ENCODE data around the gene ATXN2.
"Not testable (repeated sequence)": the region's sequence is repeated elsewhere in the genome, so short reads cannot be mapped to it uniquely, and the experiment has no call there.

ATXN2 gene

GRCh38 chr12:111574797-111575443 lies 24.2 kb downstream of the ATXN2 start:
- DNase-seq (ENCODE audit: low read depth): no peak

DNA sequence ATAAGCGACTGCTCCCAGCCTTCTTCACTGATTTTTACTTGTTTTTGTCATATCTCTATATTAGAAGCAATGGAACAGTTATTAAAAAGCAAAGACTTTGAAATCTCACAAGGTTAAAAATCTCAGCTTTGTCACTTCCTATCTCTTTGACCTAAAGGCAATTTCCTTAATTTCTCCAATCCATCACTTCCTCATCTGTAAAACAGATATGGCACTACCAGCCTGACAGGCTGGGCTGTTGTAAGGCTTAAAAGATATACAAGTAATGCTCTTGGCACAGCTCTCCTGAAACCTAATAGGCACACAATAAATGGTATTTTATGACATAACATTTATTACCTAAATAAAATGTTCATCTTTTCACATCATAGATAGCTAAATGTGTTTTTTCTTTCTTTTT lies 25.6 kb downstream of the ATXN2 start:
- no peak for DNase-seq (ENCODE audit: low read depth)

DNA sequence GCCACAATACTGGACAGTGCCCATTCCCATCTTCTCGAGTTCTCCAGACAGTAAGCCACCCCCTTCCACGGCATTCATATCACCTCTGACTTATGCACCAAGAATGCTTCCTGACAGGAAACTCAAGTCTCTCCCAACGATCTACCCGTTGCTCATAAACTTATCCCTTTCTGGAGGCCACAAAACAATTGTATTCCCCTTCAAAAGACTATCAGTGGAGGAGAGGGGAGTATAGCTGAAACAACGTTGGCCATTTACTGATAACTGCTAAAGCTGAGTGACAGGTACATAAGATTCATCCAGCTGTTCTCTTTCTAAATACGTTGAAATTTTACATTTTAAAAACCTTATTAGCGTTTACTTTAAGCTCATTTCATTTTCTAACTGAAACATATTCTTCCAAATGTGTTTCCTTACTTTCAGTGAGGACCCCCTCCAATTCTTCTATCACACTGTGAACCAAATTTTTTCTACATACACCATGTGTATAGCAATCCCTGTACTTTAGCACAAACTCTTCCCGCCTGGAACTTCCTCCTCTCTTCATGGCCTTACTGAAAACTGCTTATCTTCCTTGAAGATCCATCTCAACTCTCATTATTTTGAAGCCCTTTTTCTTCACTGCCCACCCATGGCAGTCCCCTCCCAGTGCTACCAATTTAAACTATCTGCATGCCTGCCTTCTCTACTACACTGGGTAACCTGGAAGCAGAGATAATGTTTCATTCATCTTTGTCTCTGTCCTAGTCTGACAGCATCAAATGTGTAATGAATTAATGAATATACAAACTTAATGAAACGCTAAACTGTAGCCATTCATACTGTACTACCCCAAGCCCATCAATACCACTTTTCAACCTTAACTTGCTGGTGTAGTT lies 28.8 kb downstream of the ATXN2 start:
- peak; percentile 80 for DNase-seq (ENCODE audit: low read depth)

- no peak for DNase-seq (ENCODE audit: low read depth)
Observed at GRCh38 chr12:111569363-111570083, 29.6 kb downstream of the ATXN2 start.

DNA sequence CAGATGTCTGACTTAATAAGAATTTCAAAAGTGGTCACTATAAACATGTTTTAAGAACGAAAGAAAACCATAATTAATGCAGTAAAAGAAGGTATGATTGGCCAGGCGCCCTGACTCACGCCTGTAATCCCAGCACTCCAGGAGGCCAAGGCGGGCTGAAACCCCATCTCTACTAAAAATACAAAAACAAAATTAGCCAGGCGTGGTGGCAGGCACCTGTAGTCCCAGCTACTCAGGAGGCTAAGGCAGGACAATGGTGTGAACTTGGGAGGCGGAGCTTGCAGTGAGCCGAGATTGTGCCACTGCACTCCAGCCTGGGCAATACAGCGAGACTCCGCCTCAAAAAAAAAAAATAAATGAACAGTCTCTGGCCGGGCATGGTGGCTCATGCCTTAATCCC lies 38.3 kb downstream of the ATXN2 start:
- DNase-seq (ENCODE audit: low read depth): not testable (repeated sequence)

GRCh38 chr12:111558107-111558376 lies 41.1 kb downstream of the ATXN2 start:
- DNase-seq (ENCODE audit: low read depth): no peak

DNA sequence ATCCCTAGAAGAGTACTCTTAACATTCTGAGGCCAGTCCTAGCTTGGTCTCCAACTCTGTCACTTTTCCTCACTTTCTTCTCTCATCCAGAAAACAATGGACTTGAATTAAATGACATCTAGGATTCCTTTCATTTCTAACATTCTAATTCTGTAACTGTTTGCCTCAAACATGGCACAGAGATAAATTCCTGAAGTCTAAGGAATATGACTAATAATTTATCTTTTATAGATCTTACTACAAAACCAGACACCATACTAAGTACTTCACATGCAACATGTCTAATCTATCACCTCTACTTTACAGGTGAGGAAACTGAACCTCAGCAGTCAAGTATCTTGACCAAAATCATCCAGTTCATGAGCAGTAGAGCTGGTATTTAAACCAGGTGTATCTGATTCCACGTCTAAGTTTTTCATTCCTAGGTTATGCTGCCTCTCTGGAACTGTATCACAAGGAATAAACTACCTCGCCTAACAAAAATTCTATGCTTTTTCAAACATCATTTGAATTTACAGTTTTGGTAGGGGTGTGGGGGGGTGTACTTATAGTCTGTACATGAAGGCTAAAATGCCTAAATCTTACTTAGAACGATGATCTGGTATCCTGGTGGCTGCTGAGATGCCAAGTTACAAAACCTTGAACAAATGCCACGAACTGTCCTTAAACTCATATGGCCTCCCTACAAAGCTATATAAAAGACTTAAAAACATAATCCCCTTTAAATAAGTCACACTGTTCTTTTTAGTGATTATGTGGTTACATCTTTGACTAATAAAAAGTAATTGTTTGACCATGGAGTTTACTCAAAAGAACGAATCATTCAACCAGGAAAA lies 41.6 kb downstream of the ATXN2 start:
- DNase-seq (ENCODE audit: low read depth): no peak

DNA sequence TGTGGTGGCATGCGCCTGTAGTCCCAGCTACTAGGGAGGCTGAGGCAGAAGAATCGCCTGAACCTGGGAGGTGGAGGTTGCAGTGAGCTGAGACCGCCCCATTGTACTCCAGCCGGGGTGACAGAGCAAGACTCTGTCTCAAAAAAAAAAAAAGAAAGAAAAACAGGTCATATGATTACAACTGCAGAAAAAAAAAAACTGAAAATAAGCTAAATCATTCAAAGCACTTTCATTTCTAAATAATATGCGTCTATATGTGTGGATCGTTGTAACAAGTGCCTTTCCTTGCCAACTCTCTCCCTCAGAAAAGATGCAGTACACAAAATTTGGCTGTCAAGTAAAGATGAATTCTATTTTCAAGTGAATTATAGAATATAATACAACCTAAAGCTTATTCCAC lies 42.4 kb downstream of the ATXN2 start:
- DNase-seq (ENCODE audit: low read depth): no peak

- DNase-seq (ENCODE audit: low read depth): not testable (repeated sequence)
Observed at GRCh38 chr12:111555313-111555712, 43.8 kb downstream of the ATXN2 start.

GRCh38 chr12:111546758-111547383 lies 52.2 kb downstream of the ATXN2 start:
- DNase-seq (ENCODE audit: low read depth): no peak

- DNase-seq (ENCODE audit: low read depth): no peak
Observed at GRCh38 chr12:111546171-111546570, 52.9 kb downstream of the ATXN2 start.

- no peak for DNase-seq (ENCODE audit: low read depth)
Observed at GRCh38 chr12:111544032-111544431, 55.1 kb downstream of the ATXN2 start.

DNA sequence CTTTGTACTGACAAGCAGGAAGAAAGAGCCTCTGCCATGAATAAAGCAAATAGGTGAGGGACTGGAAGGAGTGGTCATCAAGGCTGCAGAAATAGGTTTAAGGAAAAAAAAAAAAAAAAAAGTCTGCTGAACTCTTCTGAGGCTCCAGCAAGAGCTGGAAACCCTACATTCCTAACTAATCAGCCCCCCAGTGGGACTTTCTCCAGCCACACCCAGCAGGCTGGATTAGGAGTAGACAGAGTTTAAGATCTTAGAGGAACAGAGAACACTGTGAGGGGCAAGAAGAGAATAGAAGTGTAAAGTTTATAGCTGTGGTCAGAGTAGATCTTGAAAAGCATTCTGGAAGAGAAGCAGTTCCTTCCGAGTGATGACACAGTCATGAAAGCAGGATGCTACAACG lies 66.4 kb downstream of the ATXN2 start:
- DNase-seq (ENCODE audit: low read depth): no peak

- peak; percentile 14 for DNase-seq (ENCODE audit: low read depth)
Observed at GRCh38 chr12:111529424-111530368, 69.4 kb downstream of the ATXN2 start.

DNA sequence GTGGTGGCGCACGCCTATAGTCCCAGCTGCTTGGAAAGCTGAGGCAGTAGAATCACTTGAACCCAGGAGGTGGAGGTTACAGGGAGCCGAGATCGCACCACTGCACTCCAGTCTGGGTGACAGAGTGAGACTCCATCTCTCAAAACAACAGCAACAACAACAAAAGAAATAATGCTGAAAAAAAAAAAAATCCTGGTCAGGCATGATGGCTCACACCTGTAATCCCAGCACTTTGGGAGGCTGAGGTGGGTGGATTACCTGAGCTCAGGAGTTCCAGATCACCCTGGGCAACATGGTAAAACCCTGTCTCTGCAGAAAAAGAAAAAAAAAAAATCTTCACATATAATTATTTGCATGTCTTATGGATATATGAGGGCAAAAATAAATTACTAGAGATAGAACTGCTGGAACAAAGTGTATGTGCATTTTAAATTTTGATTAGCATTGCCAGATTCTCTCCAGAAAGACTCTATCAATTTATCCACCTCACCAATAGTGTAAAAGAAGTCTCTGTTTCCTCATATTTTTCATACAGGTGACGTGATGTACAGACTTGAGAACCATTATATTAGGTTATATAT lies 75.4 kb downstream of the ATXN2 start:
- DNase-seq (ENCODE audit: low read depth): no peak

GRCh38 chr12:111521801-111522200 lies 77.3 kb downstream of the ATXN2 start:
- no peak for DNase-seq (ENCODE audit: low read depth)

DNA sequence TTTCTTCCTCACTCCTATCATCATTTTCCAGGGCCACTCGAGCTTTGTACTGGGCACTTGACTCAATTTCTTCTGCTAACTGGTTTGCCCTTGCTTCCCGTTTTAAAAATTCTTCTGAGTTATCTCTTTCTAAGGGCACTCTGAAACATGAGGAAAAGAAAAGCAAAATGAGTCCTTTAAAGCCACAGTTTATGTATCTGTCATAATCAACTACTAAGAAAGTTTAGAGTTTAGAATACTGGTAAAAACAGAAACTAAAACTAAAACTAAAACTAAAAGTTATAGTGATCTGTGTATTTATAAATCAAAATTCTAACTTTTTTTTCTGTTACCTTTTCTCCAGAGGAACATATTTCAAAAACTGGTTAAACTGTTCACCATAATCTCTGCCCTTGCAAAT lies 79.2 kb downstream of the ATXN2 start:
- DNase-seq (ENCODE audit: low read depth): no peak

DNA sequence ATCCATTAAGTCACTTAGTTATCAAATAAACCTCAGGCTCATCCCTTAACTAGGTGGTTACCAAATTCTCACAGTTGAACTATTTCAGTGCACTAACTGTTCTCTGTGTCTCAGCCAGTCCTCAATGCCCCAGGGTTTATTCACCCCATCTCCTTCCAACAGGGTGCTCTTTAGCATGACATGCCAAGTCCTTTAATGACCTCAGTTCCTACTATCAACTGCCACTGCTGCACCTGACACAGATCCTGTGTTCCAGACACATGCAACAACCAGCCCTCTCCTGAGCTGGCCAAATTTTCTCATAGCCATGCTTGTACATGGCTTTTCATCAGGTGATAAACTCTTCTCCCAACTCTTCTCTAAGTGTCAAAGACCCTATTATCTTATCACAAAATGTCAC lies 80.0 kb downstream of the ATXN2 start:
- no peak for DNase-seq (ENCODE audit: low read depth)

GRCh38 chr12:111507719-111508118 lies 91.4 kb downstream of the ATXN2 start:
- DNase-seq (ENCODE audit: low read depth): not testable (repeated sequence)

GRCh38 chr12:111507258-111507657 lies 91.9 kb downstream of the ATXN2 start:
- not testable (repeated sequence) for DNase-seq (ENCODE audit: low read depth)

Measured in HS-5 (cell line).